ENCODE data around the gene PF4V1.
A peak's percentile ranks its signal among the peaks of the same experiment; 100 is the strongest.

The PF4V1 gene

DNA sequence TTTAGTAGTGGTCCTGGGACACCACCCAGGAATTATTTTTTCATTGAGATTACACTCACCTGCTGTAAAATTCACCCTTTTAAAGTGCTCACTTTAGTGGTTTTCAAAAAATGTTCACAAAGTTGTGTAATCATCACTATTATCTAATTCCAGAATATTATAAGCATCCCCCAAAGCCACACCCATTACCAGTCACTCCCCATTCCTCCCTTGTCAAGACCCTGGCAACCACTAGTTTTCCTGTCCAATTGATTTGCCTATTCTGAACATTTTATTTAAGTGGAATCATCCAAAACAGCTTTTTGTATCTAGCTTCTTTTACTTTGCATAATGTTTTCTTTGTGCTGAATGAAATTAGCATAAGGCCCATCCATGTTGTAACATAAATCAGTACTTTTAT lies 29.3 kb upstream of the PF4V1 start:
- TF ChIP-seq, protein P1, sequence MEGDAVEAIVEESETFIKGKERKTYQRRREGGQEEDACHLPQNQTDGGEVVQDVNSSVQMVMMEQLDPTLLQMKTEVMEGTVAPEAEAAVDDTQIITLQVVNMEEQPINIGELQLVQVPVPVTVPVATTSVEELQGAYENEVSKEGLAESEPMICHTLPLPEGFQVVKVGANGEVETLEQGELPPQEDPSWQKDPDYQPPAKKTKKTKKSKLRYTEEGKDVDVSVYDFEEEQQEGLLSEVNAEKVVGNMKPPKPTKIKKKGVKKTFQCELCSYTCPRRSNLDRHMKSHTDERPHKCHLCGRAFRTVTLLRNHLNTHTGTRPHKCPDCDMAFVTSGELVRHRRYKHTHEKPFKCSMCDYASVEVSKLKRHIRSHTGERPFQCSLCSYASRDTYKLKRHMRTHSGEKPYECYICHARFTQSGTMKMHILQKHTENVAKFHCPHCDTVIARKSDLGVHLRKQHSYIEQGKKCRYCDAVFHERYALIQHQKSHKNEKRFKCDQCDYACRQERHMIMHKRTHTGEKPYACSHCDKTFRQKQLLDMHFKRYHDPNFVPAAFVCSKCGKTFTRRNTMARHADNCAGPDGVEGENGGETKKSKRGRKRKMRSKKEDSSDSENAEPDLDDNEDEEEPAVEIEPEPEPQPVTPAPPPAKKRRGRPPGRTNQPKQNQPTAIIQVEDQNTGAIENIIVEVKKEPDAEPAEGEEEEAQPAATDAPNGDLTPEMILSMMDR (IDR thresholded peaks at IDR 0.05; ENCODE audit: poor library complexity, severe bottlenecking): no peak
- no peak overlapping the region for H3K27ac ChIP-seq (ENCODE audit: poor library complexity, severe bottlenecking)

DNA sequence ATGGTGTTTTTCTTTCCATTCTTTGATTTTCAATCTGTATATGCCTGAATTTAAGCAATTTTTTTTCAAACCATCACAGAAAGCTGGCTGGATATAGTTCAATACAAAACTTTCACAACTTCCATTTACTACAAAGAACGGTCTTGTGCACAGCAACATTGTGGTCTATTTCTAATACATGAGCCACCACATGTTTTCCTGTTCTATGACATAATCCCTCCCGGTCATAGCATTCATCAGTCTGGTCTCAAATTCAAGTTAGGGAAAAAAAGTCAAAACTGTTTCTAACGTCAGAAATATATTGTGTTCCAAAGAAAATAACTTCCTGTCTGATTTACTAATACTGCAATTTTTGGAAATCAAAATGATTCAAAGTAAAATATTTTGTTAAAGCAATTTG lies 24.1 kb upstream of the PF4V1 start:
- DNase-seq (ENCODE audit: low spot score) (no peak), ATAC-seq (ENCODE audit: low read depth) (no peak)
- Histone ChIP-seq H3K4me3 (ENCODE audit: severe bottlenecking) (no peak overlapping the region), H3K36me3 (ENCODE audit: low read depth) (no peaks in the 10 kb centered on the region), H3K27me3 (ENCODE audit: insufficient read depth, poor library complexity, severe bottlenecking) (no peaks in the 10 kb centered on the region), H3K27ac (ENCODE audit: poor library complexity, severe bottlenecking) (no peak overlapping the region), H3K4me1 (ENCODE audit: insufficient read depth, poor library complexity, severe bottlenecking) (peaks cover 7% of the 10 kb centered on the region), H3K9me3 (ENCODE audit: severe bottlenecking) (no peaks in the 10 kb centered on the region)
- TF ChIP-seq, protein P1 (IDR thresholded peaks at IDR 0.05; ENCODE audit: poor library complexity, severe bottlenecking): no peak

More for the DNA sequence above, 29.3 kb upstream of the PF4V1 start:
- ATAC-seq (ENCODE audit: low read depth) (no peak), DNase-seq (ENCODE audit: low spot score) (no peak)
- Histone ChIP-seq H3K9me3 (ENCODE audit: severe bottlenecking) (no peaks in the 10 kb centered on the region), H3K36me3 (ENCODE audit: low read depth) (no peaks in the 10 kb centered on the region), H3K27me3 (ENCODE audit: insufficient read depth, poor library complexity, severe bottlenecking) (no peaks in the 10 kb centered on the region), H3K4me3 (ENCODE audit: severe bottlenecking) (no peak overlapping the region), H3K4me1 (ENCODE audit: insufficient read depth, poor library complexity, severe bottlenecking) (peaks cover 7% of the 10 kb centered on the region)

DNA sequence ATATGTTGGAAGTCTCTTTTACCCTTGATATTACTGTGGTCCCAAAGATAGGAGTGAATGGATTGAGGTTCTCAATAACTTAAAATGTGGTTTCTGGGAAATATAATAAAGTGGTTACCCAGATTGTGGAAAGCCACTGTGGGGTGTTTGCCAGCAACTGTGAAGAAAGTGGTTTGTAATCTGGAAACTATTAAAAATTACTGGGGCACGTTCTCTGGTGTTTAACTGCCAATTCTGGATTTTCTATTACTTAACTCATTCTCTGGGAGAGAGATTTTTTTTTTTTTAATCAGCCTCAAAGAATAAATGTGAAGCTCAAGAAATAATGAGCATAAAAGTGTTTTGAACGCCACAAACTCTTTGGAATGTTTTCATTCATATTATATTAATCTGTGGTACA lies 21.5 kb upstream of the PF4V1 start:
- TF ChIP-seq, protein P1 (IDR thresholded peaks at IDR 0.05; ENCODE audit: poor library complexity, severe bottlenecking): no peak
- H3K27me3 ChIP-seq (ENCODE audit: insufficient read depth, poor library complexity, severe bottlenecking): no peaks in the 10 kb centered on the region
- no peaks in the 10 kb centered on the region for H3K36me3 ChIP-seq (ENCODE audit: low read depth)
- peak overlapping the region; percentile 21 for H3K27ac ChIP-seq (ENCODE audit: poor library complexity, severe bottlenecking)
- no peak for ATAC-seq (ENCODE audit: low read depth)
- no peak for DNase-seq (ENCODE audit: low spot score)
- H3K4me1 ChIP-seq (ENCODE audit: insufficient read depth, poor library complexity, severe bottlenecking): peaks cover 4% of the 10 kb centered on the region
- H3K9me3 ChIP-seq (ENCODE audit: severe bottlenecking): no peaks in the 10 kb centered on the region
- no peak overlapping the region for H3K4me3 ChIP-seq (ENCODE audit: severe bottlenecking)

DNA sequence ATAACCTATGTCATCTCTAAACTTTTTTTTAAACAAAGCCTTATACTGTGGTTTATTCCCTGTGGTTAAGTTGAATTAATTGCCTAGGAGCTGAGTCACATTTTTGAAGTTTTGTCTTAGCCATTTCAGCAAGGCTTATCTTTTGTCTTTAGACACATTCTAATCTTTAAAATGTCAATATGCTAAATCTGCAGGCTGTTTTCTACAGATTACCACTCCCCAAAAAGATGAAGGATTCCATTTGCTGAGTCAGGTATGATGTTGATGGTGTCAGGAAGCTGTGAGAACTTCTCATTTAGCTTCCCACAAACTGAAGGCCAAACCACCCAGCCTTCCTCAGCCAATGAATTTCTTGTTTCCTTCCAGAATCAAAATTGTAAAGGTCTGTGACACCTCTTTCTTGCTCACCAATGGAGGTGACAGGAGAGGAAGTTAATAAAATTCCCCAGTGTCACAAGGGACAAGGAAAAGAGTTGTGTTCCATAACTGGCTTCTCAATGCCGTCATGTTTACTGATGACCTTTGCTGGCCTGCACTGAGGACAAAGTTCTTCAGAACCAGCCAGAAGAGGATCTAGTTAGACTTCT lies 20.4 kb upstream of the PF4V1 start:
- Histone ChIP-seq H3K4me3 (ENCODE audit: severe bottlenecking) (no peak overlapping the region), H3K27ac (ENCODE audit: poor library complexity, severe bottlenecking) (peak overlapping the region; percentile 21), H3K4me1 (ENCODE audit: insufficient read depth, poor library complexity, severe bottlenecking) (peaks cover 9% of the 10 kb centered on the region), H3K27me3 (ENCODE audit: insufficient read depth, poor library complexity, severe bottlenecking) (no peaks in the 10 kb centered on the region), H3K9me3 (ENCODE audit: severe bottlenecking) (no peaks in the 10 kb centered on the region), H3K36me3 (ENCODE audit: low read depth) (no peaks in the 10 kb centered on the region)
- ATAC-seq (ENCODE audit: low read depth): peak; percentile 54
- TF ChIP-seq, protein P1 (IDR thresholded peaks at IDR 0.05; ENCODE audit: poor library complexity, severe bottlenecking): no peak
- DNase-seq (ENCODE audit: low spot score): no peak

Data from RWPE2 (cell line).